ENCODE data around the gene RNASE11. TPM values are rescaled to one million over a fixed set of nuclear protein-coding genes. Genes with fewer than 3 reads are reported as not detected.
A peak's percentile ranks its signal among the peaks of the same experiment; 100 is the strongest.

RNASE11 gene
- total and polyA plus RNA-seq, 9 of the 15 experiments (the other 6 are each of a cell fraction or from before 2014, with no cell fraction given): 0.16 to 0.29 (median 0.22) TPM; not detected in 6

DNA sequence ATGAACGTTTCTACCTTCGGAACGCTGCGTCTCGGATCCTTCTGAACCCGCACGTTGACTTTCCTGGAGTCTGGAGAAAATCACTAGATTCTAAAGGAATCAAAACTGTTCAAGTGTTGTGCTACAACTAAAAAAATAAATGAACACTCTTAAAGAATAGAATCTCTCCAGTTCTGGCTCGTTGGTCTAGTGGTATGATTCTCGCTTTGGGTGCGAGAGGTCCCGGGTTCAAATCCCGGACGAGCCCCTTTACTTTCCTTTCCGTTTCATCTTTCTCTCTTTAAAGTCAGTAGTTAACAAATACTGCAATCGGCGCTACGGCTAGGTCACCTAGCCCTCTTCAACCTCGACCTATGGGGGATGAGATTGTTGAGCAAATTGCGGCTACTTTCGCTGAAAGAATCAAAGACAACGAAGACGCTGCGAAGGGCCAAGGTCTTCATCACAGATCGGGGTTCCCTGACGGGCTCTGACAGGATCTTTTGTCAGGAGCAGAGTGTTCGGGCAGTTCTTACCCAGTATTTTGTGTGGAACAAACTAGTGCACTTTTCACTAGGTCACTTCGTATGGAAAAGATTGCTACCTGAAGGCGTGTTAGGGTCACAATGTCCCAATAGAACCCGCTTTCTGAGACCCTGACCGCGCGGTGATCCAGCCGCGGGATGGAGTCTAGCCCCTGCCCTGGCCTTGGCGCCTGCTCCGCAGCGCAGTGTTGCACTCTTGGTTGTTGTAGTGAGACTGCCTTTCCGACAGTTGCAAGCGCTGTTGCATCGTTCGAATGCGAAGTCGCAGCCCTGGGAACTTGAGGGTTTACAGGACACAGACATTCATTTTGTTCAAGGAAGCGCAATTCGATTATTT is 45.3 kb upstream of the RNASE11 start (continued):
- no peak for TF ChIP-seq XRCC4 (IDR thresholded peaks at IDR 0.05; ENCODE audit: extremely low read depth, insufficient read depth, insufficient read length)
- TF ChIP-seq, protein P1, sequence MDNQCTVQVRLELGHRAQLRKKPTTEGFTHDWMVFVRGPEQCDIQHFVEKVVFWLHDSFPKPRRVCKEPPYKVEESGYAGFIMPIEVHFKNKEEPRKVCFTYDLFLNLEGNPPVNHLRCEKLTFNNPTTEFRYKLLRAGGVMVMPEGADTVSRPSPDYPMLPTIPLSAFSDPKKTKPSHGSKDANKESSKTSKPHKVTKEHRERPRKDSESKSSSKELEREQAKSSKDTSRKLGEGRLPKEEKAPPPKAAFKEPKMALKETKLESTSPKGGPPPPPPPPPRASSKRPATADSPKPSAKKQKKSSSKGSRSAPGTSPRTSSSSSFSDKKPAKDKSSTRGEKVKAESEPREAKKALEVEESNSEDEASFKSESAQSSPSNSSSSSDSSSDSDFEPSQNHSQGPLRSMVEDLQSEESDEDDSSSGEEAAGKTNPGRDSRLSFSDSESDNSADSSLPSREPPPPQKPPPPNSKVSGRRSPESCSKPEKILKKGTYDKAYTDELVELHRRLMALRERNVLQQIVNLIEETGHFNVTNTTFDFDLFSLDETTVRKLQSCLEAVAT (IDR thresholded peaks at IDR 0.05): no peak
- no peak for TF ChIP-seq TSC22D4 (tag; IDR thresholded peaks at IDR 0.05)
- no peak for TF ChIP-seq ZNF23 (CRISPR knock-in tag; IDR thresholded peaks at IDR 0.05)
- no peak for TF ChIP-seq SNRNP70 (optimal IDR thresholded peaks at IDR 0.05; ENCODE audit: low read depth, low read length)
- TF ChIP-seq MCM5 (IDR thresholded peaks at IDR 0.05; ENCODE audit: low read depth): no peak
- TF ChIP-seq CHD4 (IDR thresholded peaks at IDR 0.05; ENCODE audit: insufficient read depth, insufficient replicate concordance, low read depth, low read length, poor library complexity, severe bottlenecking): no peak
- no peak for TF ChIP-seq SRSF3 (IDR thresholded peaks at IDR 0.05; ENCODE audit: insufficient read depth, low read length)
- TF ChIP-seq MTA2 (IDR thresholded peaks at IDR 0.05; ENCODE audit: low read depth): no peak
- no peak for TF ChIP-seq RBM15 (IDR thresholded peaks at IDR 0.05; ENCODE audit: insufficient read depth, low read length)
- TF ChIP-seq, protein P2, sequence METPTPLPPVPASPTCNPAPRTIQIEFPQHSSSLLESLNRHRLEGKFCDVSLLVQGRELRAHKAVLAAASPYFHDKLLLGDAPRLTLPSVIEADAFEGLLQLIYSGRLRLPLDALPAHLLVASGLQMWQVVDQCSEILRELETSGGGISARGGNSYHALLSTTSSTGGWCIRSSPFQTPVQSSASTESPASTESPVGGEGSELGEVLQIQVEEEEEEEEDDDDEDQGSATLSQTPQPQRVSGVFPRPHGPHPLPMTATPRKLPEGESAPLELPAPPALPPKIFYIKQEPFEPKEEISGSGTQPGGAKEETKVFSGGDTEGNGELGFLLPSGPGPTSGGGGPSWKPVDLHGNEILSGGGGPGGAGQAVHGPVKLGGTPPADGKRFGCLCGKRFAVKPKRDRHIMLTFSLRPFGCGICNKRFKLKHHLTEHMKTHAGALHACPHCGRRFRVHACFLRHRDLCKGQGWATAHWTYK (CRISPR knock-in tag; IDR thresholded peaks at IDR 0.05): no peak
- no peak for TF ChIP-seq ZNF165 (CRISPR knock-in tag; IDR thresholded peaks at IDR 0.05; ENCODE audit: borderline replicate concordance)
- TF ChIP-seq PCBP2 (IDR thresholded peaks at IDR 0.05; ENCODE audit: low read depth, low read length, poor library complexity, severe bottlenecking): no peak
- TF ChIP-seq PML (IDR thresholded peaks at IDR 0.05; ENCODE audit: low read length): no peak
- TF ChIP-seq KAT2B (IDR thresholded peaks at IDR 0.05; ENCODE audit: low read depth, low read length): no peak
- no peak for TF ChIP-seq ZNF239 (CRISPR knock-in tag; IDR thresholded peaks at IDR 0.05)
- TF ChIP-seq RFX5 (IDR thresholded peaks at IDR 0.05; ENCODE audit: low read depth, low read length): peak; percentile 7; the same call in 1 of the 2 replicates
- peak; percentile 37; the same call in 1 of the 2 replicates for TF ChIP-seq DMBX1 (CRISPR knock-in tag; IDR thresholded peaks at IDR 0.05; ENCODE audit: borderline replicate concordance)
- TF ChIP-seq, protein P3, sequence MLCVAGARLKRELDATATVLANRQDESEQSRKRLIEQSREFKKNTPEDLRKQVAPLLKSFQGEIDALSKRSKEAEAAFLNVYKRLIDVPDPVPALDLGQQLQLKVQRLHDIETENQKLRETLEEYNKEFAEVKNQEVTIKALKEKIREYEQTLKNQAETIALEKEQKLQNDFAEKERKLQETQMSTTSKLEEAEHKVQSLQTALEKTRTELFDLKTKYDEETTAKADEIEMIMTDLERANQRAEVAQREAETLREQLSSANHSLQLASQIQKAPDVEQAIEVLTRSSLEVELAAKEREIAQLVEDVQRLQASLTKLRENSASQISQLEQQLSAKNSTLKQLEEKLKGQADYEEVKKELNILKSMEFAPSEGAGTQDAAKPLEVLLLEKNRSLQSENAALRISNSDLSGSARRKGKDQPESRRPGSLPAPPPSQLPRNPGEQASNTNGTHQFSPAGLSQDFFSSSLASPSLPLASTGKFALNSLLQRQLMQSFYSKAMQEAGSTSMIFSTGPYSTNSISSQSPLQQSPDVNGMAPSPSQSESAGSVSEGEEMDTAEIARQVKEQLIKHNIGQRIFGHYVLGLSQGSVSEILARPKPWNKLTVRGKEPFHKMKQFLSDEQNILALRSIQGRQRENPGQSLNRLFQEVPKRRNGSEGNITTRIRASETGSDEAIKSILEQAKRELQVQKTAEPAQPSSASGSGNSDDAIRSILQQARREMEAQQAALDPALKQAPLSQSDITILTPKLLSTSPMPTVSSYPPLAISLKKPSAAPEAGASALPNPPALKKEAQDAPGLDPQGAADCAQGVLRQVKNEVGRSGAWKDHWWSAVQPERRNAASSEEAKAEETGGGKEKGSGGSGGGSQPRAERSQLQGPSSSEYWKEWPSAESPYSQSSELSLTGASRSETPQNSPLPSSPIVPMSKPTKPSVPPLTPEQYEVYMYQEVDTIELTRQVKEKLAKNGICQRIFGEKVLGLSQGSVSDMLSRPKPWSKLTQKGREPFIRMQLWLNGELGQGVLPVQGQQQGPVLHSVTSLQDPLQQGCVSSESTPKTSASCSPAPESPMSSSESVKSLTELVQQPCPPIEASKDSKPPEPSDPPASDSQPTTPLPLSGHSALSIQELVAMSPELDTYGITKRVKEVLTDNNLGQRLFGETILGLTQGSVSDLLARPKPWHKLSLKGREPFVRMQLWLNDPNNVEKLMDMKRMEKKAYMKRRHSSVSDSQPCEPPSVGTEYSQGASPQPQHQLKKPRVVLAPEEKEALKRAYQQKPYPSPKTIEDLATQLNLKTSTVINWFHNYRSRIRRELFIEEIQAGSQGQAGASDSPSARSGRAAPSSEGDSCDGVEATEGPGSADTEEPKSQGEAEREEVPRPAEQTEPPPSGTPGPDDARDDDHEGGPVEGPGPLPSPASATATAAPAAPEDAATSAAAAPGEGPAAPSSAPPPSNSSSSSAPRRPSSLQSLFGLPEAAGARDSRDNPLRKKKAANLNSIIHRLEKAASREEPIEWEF (CRISPR knock-in tag; IDR thresholded peaks at IDR 0.05): no peak
- no peak for TF ChIP-seq ZFP36 (IDR thresholded peaks at IDR 0.05; ENCODE audit: low read depth, low read length, partially characterized antibody)

Measured in K562 (cell line).